AG09319 (cell line): ENCODE data around the gene PIP5K1C.
A peak's percentile ranks its signal among the peaks of the same experiment; 100 is the strongest.

Experiments
- DNase-seq: peaks from one replicate; pipeline ENCODE4 v3.0.0-alpha.2; 2010; ENCODE audit warnings: low read depth; ENCODE audit errors: extremely low read depth
- CTCF ChIP-seq: IDR thresholded peaks from 2 replicates; pipeline ENCODE4 v1.5.1; 2011; ENCODE audit warnings: low read depth, mild to moderate bottlenecking, inconsistent platforms, low read length, moderate library complexity

Gene PIP5K1C

GRCh38 chr19:3721131-3721886 lies 21.0 kb upstream of the PIP5K1C start:
- no peak for TF ChIP-seq CTCF
- peak; percentile 42 for DNase-seq

DNA sequence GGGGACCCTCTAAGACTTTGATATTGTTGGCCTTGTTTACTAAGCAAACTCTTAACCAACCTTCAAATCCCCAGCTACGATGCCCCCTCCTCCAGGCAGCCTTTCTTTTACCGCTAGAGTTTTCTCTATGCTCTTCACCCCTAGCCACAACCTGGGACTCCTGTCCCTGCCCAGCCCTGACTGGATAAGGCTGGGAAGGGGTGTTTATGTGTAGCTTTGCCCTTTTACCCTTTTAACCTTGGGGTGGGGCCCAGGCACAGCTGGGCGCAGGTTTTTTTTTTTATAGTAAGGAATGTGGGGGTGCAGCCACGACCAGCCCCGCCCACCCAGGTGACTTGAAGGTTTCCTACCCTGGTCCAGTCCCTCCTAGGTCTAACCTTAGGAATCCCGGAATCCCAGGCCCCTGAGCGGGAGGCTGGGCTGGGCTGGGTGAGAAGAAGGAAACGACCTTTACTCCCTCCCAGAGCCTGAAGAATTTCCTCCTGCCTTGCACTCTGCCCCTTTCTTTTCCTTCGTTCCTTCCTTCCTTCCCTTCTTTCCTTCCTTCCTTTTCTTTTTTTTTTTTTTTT lies 20.2 kb upstream of the PIP5K1C start:
- no peak for TF ChIP-seq CTCF

GRCh38 chr19:3719868-3720267 lies 19.6 kb upstream of the PIP5K1C start:
- TF ChIP-seq CTCF: no peak

More for the DNA sequence above, 20.2 kb upstream of the PIP5K1C start:
- no peak for DNase-seq

DNA sequence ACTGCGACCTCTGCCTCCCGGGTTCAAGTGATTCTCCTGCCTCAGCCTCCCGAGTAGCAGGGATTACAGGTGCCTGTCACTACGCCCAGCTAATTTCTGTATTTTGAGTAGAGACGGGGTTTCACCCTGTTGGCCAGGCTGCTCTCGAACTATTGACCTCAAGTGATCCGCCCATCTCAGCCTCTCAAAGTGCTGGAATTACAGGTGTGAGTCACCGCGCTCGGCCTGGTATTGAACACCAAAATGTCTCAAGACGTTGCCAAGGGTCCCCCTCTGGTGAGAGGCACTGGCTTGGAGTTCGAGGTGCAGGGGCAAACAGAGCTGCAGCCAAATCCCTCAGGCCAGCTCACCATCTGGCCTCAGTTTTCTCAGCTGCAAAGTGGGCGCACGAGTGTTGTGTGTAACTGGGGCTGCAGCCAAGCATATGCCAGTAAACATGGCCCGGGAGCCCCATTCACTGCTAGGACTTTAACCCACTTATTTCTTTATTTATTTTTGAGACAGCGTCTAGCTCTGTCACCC lies 15.9 kb upstream of the PIP5K1C start:
- no peak for TF ChIP-seq CTCF
- no peak for DNase-seq

More at GRCh38 chr19:3719868-3720267, 19.6 kb upstream of the PIP5K1C start:
- no peak for DNase-seq

DNA sequence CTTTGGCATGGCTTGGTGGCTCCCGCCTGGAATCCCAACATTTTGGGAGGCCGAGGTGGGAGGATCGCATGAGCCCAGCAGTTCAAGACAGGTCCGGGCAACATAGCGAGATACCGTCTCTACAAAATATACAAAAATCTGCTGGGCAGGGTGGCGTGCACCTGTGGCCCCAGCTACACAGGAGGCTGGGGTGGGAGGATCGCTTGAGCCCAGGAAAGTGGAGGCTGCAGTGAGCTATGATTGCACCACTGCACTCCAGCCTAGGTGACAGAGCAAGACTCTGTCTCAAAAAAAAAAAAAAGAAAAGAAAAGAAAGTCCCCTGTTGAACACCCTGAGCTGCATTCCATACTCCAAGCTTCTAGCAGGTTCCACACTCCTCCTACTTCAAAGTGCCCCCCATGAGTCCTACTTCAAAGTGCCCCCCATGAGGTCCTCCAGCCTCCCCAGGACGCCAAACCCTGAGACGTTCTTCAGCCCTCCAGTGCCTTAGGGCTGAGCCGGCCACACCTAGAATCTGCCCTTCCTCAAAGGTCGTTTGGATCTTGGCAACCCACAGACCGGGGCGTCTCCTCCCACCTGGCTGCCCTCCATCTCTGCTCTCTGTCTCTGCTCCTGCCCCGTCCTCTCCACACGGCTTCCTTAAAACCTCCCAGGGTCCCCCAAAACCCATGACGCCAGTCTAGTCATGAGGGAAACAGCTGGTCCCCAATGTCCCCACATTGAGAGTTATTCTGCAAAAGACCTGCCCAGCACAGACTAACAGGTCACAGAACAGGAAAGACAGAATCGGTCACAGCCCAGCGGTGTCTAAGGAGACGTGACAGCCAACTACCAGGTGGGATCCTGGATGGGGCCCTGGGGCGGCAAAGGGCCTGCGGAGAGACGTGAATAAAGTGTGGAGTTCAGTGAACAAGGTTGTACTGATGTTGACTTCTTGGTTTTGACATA lies 12.7 kb upstream of the PIP5K1C start:
- no peak for TF ChIP-seq CTCF
- DNase-seq: no peak

DNA sequence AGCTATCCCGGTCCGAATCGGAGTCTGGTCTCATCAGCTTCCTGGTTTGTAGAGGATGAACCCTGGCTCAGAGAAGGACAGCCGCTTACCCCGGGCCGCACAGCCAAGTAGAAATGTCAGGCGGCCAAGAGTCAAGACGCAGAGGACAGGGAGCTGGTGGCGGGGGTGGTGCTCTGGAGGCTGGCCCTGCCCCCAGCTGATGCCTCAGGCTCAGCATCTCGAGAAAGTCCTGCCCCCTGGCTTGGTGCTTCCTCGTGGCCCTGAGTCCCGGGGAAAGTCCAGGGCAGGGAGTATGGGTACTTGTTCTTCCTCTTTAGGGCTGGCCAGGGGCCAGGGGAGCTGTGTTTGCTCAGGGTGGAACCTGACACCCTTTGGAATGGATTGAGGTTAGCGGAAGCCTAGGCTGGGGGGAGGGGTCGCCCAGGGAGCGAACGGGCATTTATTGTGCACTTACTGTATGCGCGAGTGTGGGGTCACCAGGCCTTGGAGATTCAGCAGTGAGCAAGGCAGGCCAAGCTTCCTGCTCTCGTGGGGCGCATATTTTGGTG lies 10.1 kb upstream of the PIP5K1C start:
- no peak for DNase-seq
- no peak for TF ChIP-seq CTCF
